AG04449 (cell line): ENCODE data around the gene NDUFS3.
A peak's percentile ranks its signal among the peaks of the same experiment; 100 is the strongest.

Experiments
- CTCF ChIA-PET: fragments of 350-600 bp; formaldehyde crosslinking; extraction: SDS; loops from one replicate; lab custom pipeline; 2021; ENCODE audit warnings: antibody characterized with exemption; lab: Yijun Ruan, JAX
- POLR2A ChIA-PET: fragments of 400-600, 350-600 bp; formaldehyde crosslinking; extraction: SDS; loops from one replicate; lab custom pipeline; 2020; ENCODE audit warnings: antibody characterized with exemption, inconsistent platforms; lab: Yijun Ruan, JAX
- DNase-seq: peaks from one replicate; pipeline ENCODE4 v3.0.0-alpha.2; 2010; ENCODE audit warnings: low read depth, low spot score
- H3K4me3 ChIP-seq: 2 replicates; pipeline ENCODE4 v1.5.1; 2011; ENCODE audit warnings: low read depth, mild to moderate bottlenecking, control low read depth, low read length
- CTCF ChIP-seq: IDR thresholded peaks from one replicate; pipeline ENCODE4 v1.5.1; 2011; ENCODE audit warnings: mild to moderate bottlenecking, moderate library complexity, low read length, control low read depth, inconsistent platforms; ENCODE audit not compliant: insufficient read depth; ENCODE audit errors: missing control alignments

NDUFS3 gene

GRCh38 chr11:47593934-47594855 is 15.3 kb downstream of the NDUFS3 start, which contains the start of gene C1QTNF4:
TSS of gene C1QTNF4 (minus strand) at chr11:47594411. CDS start at chr11:47590810, 3,601 bp downstream.
- CTCF ChIA-PET = interaction anchor here (1.4 to 2.7 kb wide), 2 partner anchors 11 to 14 kb away, joined by 5 to 7 read pairs; no protein-coding TSS in a partner anchor
- H3K4me3 ChIP-seq = peak within 1 kb of the TSS; percentile 40
- DNase-seq = no peak
- no peak for TF ChIP-seq CTCF
- POLR2A ChIA-PET = no interaction called here

DNA sequence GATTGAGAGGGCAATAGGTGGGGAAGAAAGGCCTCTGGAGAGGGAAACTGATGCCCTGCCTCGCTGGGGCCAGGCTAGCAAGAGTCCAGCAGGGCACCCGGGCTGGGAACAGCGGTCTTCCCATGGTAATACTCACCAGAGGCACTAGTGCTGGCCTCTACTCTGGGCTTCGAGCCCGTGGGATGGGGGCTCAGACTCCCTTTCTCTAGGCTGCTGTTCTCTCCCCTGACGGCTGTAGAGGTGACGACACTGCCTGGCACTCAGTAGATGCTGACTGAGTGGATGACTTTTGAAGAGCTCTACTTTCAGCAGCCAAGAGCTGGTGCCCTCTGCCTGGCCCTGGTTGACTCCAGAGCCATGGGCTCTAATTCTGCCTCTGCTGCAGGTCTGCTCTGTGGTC is 16.2 kb downstream of the NDUFS3 start:
- H3K4me3 ChIP-seq = no peak overlapping the region
- no peak for TF ChIP-seq CTCF
- CTCF ChIA-PET = interaction anchor here (1.2 to 2.7 kb wide), 4 partner anchors 11 to 22 kb away, joined by 4 to 9 read pairs (median 6); partner anchors contain the start of genes KBTBD4 and NDUFS3
- no peak for DNase-seq
- POLR2A ChIA-PET = interaction anchor here (1.0 kb wide), 1 partner anchor 13 kb away, joined by 3 read pairs; no protein-coding TSS in a partner anchor

DNA sequence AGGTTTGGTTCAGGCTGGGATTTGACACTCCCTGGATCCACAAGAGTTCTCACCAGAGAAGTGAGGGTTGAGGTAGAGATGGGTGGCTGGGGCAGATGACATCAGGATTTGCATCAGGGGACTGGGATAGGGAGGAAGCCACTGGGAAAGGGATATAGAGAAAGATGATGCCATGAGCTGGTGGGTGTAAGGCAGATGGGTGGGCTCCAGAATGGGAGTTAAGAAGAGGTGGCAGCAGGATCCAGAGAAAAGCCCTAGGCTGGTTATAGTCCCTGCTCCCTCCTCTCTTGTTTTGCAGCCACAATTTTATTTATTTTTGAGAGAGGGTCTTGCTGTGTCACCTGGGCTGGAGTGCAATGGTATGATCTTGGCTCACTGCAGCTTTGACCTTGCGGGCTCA is 17.1 kb downstream of the NDUFS3 start:
- ChIA-PET CTCF (interaction anchor here (0.8 to 2.7 kb wide), 5 partner anchors 10 to 24 kb away, joined by 3 to 9 read pairs (median 5); partner anchors contain the start of genes KBTBD4 and NDUFS3), POLR2A (interaction anchor here (1.0 kb wide), 1 partner anchor 12 kb away, joined by 3 read pairs; no protein-coding TSS in a partner anchor)
- no peak overlapping the region for H3K4me3 ChIP-seq
- no peak for TF ChIP-seq CTCF
- DNase-seq = no peak

DNA sequence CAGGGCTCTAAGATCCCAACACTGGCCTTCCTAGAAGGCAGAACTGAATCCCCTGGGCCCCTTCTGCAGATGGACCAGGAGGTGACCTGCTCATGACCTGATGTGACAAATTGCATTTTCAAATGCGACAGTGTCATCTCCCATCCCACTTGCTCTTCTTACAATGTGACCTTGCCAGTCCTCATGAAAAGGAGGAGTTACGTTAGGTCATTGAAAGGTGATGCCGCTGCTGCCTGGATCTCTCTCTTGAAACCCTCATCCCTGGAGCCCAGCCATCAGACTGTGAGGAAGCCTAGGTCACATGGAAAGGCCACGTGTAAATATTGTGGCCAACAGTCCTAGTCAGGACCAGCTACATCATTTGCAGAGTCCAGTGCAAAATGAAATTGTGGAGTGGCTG is 21.0 kb downstream of the NDUFS3 start:
- ChIA-PET POLR2A (interaction anchor here (0.7 kb wide), 1 partner anchor 21 kb away, joined by 3 read pairs; the partner anchor contains the start of genes KBTBD4 and NDUFS3), CTCF (no interaction called here)
- DNase-seq = no peak
- no peak for TF ChIP-seq CTCF
- H3K4me3 ChIP-seq = no peak overlapping the region

GRCh38 chr11:47603295-47603694 is 24.4 kb downstream of the NDUFS3 start:
- POLR2A ChIA-PET = no interaction called here
- DNase-seq = no peak
- CTCF ChIA-PET = interaction anchor here (0.7 to 1.2 kb wide), 3 partner anchors 15 to 229 kb away, joined by 3 to 4 read pairs (median 4); no protein-coding TSS in a partner anchor
- H3K4me3 ChIP-seq = no peak overlapping the region
- no peak for TF ChIP-seq CTCF

DNA sequence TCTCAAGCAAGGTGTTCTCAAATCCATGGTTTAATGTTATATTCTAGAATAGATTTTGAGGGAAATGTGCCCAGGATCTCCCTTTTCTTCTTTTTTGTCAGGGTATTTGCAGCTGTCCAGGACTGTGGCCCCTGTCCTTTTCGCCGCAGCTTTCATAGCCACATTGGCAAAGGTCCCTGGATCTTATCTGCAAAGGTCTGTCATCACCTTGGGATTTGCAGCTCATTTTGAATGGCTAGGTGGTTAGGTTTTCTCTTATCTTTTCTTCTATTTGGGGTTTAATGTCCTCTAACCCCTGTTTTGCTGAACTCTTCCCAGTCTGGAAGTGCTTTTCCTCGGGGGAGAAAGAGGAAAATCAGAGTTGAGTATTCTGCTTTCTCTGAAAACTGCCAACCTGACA is 27.0 kb downstream of the NDUFS3 start:
- no peak overlapping the region for H3K4me3 ChIP-seq
- no peak for TF ChIP-seq CTCF
- DNase-seq = no peak
- CTCF ChIA-PET = interaction anchor here (1.3 to 4.5 kb wide), 4 partner anchors 11 to 232 kb away, joined by 3 to 41 read pairs (median 7); partner anchors contain the start of gene C1QTNF4
- POLR2A ChIA-PET = no interaction called here
